DMS153 (cell line): ENCODE data around the gene LAPTM5.

Experiments used
- DNase-seq: peaks from one replicate; lab custom pipeline; 2025; lab: John Stamatoyannopoulos, UW

The LAPTM5 gene

DNA sequence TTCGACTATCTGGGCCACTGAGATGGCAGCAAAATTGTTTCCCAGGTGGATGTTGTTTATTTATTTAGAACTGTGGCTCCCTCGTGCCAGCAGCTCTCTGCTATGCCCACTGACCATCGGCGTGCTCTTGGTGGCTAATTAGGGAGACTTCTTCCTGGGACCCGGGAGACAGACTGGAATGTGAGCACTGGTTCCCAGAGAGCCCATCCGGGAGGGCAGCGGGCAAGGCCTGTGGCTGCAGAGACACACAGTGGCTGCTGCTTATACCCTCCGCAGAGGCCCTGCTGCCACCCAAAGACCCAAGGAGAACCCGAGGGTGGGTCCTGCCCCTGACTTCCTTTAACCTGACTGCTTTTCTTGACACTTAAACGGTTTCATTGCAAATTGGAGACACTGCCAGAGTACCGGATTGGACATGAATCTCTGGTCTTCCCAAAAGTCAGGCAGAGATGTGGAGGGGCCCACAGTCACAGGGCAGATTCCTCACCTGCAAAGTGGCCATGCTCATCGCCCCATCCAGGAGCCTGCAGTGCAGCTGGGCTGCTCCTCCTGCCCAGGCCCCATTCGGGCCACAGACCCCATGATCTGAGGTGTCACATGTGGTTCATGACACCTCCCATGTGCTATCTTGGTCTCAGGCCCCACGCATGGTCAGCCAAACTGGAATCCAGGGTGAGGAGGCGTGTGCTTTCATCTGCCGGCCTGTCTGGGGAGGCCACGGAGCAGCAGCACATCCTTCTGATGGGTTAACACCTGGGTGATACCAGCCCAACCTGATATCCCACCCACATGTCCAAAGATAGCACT, 28.5 kb downstream of the LAPTM5 start:
- no peak for DNase-seq

DNA sequence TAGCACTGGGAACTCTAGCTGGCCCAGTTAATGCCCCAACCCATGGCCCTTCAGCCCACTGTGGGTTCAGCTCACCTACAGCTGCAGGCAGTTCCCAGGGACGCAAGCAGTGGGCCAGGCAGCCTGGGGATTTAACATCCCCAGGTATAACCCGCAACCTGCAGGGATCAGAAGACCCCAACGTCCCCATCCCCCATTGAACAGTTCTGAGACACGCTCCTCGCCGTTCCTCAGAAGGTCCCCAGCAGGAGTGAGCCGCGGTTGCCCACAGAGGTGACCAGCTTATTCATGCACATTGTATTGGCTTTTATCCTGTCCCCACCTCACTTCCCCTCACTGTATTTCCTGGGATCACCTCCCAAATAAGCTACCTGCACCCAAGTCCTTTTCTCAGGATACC, 29.2 kb downstream of the LAPTM5 start:
- DNase-seq = no peak

DNA sequence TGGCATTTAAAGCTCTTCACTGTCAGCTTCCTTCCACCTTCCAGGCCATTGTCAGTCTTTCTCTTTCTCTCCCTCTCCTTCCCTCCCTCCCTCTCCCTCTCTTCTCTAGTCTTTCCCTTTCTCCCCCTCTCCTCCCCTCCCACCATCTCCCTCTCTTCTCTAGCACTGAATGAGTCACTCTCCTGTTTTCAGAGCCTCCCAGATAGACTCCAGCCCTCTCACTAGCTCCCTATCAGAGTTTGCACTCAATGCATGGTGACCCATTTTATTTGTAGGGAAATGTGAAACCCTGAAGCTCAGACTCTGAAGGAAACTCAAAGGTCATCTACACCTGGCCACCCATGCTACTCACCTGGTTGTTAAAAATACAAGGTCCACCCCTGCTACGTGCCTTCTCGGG, 29.8 kb downstream of the LAPTM5 start:
- DNase-seq = no peak

DNA sequence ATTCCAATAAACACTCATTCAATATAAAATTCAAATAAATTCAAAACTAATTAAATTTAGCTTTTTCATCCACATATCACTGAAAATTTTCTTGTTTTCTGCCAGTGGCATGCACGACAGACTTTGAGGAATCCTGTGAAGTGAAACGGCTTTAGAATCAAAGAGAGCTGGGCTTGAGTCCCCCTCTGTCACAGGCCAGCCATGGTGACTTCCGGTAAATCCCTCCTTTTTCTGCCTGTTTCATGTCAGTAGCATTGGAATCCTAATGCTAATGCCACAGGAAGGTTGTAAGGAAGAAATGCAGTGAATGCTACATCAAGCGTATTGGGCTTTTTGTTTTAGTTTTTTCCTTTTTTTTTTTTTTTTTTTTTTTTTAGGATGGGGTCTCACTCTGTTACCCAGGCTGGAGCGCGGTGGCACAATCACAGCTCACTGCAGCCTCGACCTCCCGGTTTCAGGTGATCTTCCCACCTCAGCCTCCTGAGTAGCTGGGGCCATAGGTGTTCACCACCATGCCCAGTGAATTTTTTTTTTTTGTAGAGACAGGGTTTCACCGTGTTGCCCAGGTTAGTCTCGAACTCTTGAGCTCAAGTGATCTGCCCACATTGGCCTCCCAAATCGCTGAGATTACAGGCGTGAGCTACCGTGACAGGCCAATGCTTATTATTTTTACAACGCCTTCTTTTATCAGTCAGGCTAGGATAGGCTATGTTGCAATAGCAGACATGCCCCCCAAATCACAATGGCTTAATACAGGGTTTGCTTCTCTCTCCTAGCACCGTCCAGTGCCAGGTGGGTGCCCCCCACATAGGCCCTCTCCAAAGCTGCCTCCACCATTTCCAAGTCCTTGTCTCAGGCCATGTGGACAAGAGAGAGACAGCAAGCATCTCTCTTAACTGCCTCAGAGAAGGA, 30.5 kb downstream of the LAPTM5 start:
- DNase-seq = no peak

DNA sequence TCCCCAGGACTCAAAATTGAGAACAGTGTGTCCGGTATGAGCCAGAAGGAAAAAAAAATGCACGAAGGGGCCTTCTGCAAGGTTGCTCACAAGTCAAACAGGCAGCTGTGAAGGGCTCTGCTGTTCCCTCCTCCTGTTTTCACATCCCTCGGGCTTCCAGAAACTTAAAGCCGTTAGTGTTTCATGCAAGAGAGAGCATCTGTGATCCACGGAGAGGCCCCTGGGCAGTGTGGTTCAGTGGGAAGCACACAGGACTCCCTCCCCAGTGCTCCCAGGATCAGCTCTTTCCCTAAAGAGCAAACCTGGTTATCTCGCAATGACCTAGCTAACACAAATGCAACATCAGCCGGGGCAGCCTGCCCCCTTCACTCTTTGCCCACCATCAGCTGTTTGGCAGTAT, 31.3 kb downstream of the LAPTM5 start:
- no peak for DNase-seq

DNA sequence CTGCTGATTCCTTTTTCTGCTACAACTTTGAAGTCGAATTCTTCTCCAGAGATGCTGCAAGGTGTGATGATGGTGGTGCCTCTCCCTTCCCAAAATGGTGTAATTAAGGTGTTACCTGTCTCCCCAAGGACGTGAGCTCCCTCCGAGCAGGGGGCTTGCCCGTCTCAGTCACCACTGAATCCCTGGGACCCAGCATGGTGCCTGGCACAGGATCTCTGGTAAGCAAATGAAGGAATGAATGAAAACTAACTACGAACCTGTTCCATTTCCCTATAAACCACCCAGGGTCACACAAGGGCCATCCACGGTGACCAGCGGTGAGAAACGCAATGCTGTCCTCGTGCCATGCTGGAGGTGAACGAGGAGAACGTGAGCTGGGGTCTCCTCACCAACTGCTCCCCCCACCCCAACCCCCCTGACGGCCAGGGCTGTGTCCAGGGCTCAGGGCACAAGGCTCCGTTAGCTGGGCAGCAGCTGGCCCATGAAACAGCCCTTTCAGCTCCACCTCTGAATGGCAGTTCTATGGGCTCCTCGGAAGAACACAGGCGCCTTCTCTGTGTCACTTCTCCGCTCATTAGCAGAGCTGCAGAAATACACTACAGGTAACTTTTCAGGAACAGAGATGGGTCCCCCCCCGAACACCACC, 32.0 kb downstream of the LAPTM5 start:
- DNase-seq = no peak

DNA sequence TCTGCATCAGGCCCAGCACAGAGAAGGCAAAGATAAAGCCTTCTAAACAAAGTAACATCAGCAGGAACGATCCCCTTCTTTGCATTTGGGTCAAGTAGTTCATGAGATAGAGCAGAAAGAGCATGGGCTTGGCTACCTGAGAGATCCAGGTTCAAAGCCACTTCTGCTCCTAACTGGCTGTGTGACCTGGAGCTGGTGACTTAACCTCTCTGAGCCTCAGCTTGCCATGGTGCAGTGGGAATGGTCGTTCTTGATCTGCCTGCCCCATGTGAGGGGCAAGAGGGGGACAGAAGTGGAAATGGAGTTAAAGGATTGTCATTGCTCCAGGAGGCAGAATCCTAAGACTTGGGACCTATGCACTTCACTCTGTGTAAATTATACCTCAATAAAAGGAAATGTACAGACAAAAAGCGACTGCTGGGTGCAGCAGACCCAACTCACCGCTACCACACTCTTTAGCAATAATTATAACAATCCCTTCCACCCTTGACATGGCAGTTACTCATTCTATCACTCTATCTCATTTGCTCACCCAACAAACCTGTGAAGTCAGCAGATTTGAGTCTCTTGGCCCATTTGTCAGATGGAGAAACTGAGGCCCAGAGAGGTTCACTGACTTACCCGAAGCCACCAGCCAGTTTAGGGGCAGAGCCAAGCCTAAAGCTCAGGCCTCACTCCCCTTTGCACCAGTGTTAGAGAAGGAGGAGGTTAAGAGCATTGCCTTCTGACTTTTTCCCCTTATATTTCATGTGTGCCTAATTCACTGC, 32.7 kb downstream of the LAPTM5 start:
- DNase-seq = no peak

DNA sequence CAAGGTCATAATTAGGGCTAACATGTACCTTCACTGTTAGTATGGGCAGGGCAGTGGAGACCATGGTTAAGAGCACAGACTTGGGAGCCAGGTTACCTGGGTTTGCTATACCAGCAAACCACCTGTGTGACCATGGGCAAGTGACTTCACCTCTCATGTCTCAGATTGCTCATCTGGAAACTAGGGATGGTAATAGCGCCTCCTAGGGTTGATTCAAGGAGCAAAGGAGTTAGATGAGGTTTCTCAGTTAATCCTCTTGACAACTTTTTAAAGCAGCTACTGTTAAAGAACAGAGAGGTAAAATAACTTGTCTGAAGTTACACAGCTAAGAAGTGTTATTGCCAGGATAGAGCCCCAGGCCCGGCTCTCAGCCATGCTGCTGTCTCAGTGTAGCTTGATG, 33.4 kb downstream of the LAPTM5 start:
- no peak for DNase-seq

DNA sequence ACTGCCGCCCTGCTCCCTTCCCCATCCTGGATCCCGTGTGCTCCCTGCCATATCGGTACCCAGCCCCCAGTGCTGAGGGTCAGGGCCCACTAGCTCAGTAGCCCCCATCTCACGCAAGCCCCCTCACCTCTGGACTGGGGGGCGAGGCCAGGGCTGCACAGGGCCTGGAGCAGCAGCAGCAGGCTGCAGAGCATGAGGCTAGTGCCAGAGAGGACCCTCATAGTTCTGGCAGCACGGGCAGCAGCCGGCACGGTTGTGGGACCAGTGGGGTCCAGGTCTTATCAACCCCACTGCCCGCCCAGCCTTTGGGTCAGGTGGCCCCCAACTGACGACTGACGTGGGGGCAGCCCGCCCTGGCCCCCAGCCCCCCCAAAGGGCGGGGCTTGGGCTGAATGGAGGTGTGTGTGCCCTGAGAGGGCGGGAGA, 34.2 kb downstream of the LAPTM5 start, which contains the start of gene MATN1:
Gene MATN1 (minus strand): TSS at position 255 of the 425 bp plus-strand sequence. CDS start 34 bp downstream, at position 221.
- DNase-seq = no peak

DNA sequence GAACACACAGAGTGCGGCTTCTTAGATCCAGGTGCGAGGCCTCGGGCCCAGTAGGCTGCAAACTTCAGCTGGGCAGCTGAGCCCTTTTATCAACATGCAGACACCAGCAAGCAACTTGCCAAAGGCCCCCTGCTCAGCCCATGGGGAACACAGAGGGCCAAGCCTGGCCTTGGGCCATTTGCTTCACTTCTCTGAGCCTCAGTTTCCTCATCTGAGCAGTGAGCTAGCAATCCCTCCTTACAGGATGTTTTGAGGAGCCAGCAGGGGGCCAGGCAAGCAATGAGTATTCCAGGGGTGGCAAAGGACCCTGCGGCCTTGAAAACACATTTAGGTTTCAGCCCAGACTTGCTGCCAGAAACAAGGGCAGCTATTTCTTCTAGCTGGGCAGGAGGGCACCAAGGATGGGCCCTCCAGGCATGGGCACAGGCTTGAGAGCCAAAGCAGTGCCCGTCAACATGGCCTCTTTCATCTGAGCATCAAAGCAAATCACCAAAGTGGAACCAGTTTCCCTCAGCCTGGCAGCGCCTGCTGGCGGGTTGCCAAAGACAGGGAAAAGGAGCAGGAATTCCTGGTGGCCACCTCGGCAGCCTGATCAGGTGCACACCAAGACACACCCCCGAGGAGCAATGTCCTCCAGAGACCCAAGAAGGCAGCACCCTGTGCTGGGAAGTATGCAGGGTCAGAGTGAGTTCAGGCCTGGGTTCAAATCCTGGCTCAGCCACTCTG, 35.6 kb downstream of the LAPTM5 start:
- DNase-seq = peak; percentile 43

DNA sequence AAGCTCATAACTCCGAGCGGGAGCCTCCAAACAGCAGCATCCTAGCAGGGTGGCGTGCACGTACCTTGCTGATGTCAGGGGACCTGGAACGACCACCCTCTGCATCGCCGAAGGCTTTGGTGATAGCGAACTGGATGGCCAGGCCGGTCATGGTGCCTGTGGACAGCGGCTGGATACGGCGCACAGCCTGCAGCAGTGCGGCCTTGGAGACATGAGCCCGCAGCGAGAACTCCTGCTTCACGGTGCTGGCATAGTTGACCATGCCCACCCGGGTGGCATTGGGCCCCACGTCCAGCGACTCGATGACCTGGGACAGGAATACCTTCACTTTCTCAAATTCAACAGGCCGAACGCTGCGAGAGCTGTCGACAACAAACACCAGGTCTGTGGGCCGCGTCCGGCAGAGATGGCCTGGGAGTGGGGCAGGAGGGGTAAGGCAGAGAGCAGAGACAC, 36.2 kb downstream of the LAPTM5 start:
- no peak for DNase-seq

DNA sequence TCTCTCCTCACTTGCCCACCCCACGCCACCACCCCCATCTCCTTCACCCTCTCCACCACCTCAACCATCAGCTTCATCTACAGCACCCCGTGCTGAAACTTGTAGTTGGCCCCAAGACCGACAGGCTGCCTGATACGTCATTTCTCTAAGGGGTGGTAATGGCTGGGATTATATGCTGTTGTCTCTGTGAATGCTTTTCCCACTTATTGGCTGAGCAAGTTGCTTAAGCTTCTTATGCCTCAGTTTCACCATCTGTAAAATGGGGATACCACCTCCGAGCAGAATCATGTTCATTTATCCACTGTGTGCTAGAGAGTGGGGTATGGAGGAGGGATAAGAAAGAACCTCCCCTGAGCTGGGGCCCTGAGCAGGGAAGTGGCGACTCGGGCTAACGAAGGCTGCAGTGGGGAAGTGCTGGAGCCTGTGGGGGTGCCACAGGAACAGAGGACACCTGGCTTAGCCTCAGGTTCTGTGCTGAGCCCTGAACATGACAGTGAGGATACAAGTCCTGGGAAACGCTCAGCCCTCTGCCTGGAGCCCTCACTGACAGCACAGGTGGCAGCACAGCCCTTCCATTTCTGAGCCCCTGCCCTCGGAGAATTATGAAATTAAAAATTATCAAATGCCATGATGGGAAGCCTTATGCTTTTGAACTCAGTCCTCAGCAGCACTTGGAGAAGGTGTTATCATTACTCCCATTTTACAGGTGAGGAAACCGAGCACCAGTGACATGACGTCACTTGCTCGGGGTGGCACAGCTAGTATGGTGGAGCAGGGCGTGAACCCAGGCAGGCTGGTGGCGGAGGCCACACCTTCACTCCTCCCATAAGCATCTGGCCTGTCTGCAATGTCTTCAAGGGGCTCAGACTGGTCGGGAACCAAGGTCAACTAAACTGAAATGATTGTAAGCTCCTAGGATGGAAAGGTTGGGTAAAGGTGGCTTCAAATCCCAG, 37.0 kb downstream of the LAPTM5 start:
- DNase-seq = no peak

DNA sequence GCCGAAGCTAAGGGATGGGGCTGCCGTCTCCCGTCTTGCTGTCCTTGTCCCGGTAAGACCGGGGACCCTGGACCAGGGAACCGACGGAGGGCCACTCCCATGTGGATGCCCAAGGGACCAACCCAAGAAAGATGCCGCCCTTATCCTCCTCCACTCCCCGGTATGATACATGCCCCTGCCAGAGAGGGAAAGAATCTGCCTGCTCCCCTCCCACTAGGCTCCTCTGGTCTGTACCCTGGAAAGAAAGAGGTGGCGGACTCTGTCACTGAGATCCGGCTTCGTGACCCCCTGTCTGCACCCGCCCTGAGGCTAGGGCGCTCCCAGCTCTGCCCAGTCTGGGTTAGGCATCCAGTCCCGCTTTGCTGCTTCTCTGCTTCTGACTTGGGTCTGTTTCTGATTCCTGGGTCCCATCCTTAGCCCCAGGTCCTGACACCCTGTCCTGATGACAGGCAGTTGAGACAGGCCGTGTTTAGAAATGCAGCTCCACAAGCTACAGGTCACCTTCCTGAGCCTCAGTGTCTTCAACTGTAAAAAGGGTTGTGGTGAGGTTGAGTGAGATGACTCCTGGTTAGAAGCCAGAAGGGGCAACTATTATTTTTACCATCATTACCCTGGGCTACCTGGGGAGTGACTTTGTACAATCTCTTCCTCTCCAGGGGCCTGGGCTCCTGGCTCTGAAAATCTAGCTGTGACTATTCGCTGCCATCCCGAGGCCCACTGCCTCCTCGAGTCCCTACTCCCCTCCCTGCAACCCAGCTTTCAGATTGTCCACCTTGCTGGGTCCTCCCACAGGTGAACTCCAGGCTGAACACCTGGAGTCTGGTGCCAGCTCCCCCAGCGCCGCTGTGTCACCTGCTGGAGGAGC, 37.9 kb downstream of the LAPTM5 start:
- DNase-seq = peak; percentile 79

DNA sequence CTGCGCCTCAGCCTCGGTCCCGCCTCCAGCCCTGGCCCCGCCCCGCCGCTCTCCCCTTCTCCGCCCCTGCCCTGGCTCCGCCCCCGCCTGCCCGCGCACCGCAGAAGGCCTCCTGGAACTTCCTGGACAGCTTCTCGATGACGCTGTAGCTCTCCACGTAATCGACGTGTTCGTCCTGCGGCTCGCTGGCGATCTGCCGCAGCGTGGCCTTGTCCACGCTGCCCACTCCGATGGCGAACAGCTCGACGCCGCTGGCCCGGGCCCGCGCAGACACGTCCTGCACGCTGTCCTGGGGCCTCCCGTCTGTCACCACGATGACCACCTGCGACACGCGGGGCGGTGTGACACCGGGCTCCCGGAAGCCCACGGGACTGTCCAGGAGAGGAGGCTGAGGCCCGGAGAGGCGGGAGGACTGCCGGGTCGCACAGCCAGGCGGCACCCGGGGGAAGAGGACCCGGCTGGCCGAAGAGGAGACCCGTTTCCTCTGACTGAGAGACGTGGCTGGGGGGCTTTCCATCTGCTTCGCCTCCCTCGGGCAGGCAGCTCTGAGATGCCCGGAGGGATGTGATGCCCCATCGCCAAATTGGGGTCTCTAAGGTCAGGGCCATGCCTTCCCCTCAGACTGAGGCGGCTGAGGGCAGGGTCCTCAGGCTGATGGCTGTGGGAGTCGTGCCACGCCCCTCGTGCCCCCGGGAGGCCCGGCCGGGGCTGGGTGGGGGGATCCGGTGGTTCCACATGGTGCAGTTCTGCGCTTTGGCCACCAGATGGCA, 38.8 kb downstream of the LAPTM5 start:
- DNase-seq = peak; percentile 99

DNA sequence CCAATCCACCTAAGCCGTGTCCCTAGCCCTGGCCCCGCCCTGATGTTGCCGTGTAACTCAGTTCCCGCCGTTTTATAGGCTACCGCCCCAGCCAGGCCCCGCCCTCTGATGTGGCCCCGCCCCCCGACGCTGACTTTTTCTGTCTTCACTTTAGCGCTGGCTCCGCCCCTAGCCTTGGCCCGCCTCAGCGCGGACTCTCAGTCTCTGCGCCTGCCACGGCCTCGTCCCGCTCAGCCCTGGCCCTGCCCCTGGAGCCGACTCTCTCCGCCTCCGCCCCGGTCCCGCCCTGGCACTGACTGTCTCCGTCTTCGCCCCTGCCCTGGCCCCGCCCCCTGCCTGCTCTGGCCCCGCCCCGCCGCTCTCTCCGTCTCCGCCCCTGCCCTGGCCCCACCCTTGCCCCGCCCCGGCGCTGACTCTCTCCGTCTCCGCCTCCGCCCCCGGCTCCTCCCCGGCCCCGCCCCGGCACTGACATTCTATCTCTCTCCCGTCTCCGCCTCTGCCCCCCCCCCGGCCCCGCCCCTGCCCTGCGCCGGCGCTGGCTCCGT, 39.4 kb downstream of the LAPTM5 start:
- peak; percentile 100 for DNase-seq

DNA sequence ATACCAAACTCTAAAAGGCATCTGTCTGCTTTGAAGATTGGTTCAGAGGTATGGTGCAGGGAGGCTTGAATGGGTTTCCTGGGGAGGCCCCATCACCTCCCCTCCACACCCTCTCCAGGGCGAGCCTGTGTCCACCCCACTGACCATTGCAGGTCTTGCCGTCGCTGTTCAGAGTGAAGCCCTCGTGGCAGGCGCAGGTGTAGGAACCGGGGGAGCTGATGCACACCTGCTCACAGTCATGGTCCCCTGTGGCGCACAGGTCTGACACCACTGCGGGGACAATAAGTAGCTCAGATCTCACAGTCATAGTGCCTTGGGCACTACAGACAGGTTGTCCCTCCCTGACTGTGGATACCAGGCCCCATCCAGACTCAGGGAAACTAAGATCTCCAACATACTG, 40.9 kb downstream of the LAPTM5 start:
- DNase-seq = no peak

DNA sequence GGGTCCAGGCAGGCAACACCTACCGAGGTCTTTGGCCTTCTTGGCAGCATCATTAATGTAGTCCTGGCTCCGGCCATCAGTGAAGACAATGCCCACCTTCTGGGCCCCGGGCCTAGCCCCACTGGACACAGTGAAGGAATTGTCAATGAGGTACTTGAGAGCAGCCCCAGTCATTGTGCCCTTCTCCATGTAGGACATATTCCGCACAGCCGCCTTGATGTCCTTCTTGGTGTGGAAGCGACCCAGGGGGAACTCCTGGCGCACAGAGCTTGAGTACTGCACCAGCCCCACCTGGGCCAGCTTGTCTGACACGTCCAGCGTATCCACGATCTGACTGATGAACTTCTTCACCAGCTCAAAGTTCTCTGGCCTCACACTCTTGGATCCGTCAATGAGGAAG, 41.7 kb downstream of the LAPTM5 start:
- DNase-seq = no peak

DNA sequence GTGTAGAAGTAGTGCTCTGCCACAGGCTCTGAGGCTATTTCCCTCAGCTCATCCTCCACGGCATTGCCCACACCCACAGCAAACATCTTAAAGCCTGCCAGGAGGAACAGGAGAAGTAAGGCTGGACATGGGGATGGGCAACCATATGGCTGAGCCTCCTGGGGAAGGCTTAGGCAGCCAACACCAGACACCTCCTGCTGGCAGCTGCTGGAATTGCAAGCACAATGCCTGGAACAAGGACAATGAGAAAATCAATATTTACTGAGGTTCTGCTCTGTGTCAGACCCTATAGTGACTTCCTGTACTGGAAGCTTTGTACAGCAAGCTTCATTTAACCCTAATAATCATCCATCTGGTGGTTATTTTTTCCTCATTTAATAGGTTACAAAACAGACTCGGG, 42.4 kb downstream of the LAPTM5 start:
- DNase-seq = no peak
